Activated T-cell treated with anti-CD3 and anti-CD28 coated beads for 24 hours (primary cell): ENCODE results near the gene GLT1D1.
"Not testable (repeated sequence)": the region's sequence is repeated elsewhere in the genome, so short reads cannot be mapped to it uniquely, and the experiment has no call there.

Experiments used
- DNase-seq: peaks from one replicate; pipeline ENCODE4 v3.0.0-alpha.2; 2020; ENCODE audit warnings: low read depth

Gene GLT1D1

GRCh38 chr12:128852885-128853599 lies at the start of gene GLT1D1:
TSS of gene GLT1D1 (plus strand) at chr12:128853478. CDS start at chr12:128853582, 104 bp downstream.
- no peak for DNase-seq

- no peak for DNase-seq
Observed at GRCh38 chr12:128803788-128804187, 49.5 kb upstream of the GLT1D1 start.

- no peak for DNase-seq
Observed at GRCh38 chr12:128804762-128805161, 48.5 kb upstream of the GLT1D1 start.

GRCh38 chr12:128805406-128805805 lies 47.9 kb upstream of the GLT1D1 start:
- DNase-seq = not testable (repeated sequence)

- DNase-seq = no peak
Observed at GRCh38 chr12:128806573-128806972, 46.7 kb upstream of the GLT1D1 start.

- no peak for DNase-seq
Observed at GRCh38 chr12:128807161-128807724, 46.0 kb upstream of the GLT1D1 start.

GRCh38 chr12:128808651-128809050 lies 44.6 kb upstream of the GLT1D1 start:
- DNase-seq = no peak

- no peak for DNase-seq
Observed at GRCh38 chr12:128810182-128811127, 42.8 kb upstream of the GLT1D1 start.

- no peak for DNase-seq
Observed at GRCh38 chr12:128811806-128812205, 41.5 kb upstream of the GLT1D1 start.

GRCh38 chr12:128813392-128813791 lies 39.9 kb upstream of the GLT1D1 start:
- DNase-seq = no peak

GRCh38 chr12:128813883-128814282 lies 39.4 kb upstream of the GLT1D1 start:
- no peak for DNase-seq

GRCh38 chr12:128814411-128815261 lies 38.6 kb upstream of the GLT1D1 start:
- DNase-seq = no peak

- no peak for DNase-seq
Observed at GRCh38 chr12:128815779-128816642, 37.3 kb upstream of the GLT1D1 start.

GRCh38 chr12:128816643-128816920 lies 36.7 kb upstream of the GLT1D1 start:
- DNase-seq = no peak

GRCh38 chr12:128817111-128818015 lies 35.9 kb upstream of the GLT1D1 start:
- no peak for DNase-seq

- DNase-seq = no peak
Observed at GRCh38 chr12:128818065-128819022, 34.9 kb upstream of the GLT1D1 start.

GRCh38 chr12:128819293-128820144 lies 33.8 kb upstream of the GLT1D1 start:
- no peak for DNase-seq

- DNase-seq = no peak
Observed at GRCh38 chr12:128820253-128820652, 33.0 kb upstream of the GLT1D1 start.
